Activated CD4-positive, CD25-positive, alpha-beta regulatory T cell treated with anti-CD3 and anti-CD28 coated beads, Interleukin-2, amount 50 U/mL, for 24 hours (primary cell): ENCODE measurements around the gene TSHZ2.
"Not testable (repeated sequence)": the region's sequence is repeated elsewhere in the genome, so short reads cannot be mapped to it uniquely, and the experiment has no call there.

Experiments used
- ATAC-seq, 2 donors: fragments of 150-1000 bp; cut with Tn5 transposase; one replicate each; pipeline ENCODE4 v1.10.0; 2021; ENCODE audit warnings: mild to moderate bottlenecking in 1 of 2, moderate library complexity in 1 of 2

TSHZ2 gene

GRCh38 chr20:53524589-53525312 lies 552.6 kb downstream of the TSHZ2 start:
- ATAC-seq = no peak

GRCh38 chr20:53527196-53527595 lies 555.0 kb downstream of the TSHZ2 start:
- ATAC-seq = no peak

GRCh38 chr20:53529658-53530057 lies 557.5 kb downstream of the TSHZ2 start:
- ATAC-seq = no peak

GRCh38 chr20:53530440-53530839 lies 558.3 kb downstream of the TSHZ2 start:
- ATAC-seq = no peak

GRCh38 chr20:53532654-53533312 lies 560.6 kb downstream of the TSHZ2 start:
- not testable (repeated sequence) for ATAC-seq

- ATAC-seq = no peak
Observed at GRCh38 chr20:53533500-53533899, 561.3 kb downstream of the TSHZ2 start.

GRCh38 chr20:53534037-53534436 lies 561.9 kb downstream of the TSHZ2 start:
- no peak for ATAC-seq

- no peak for ATAC-seq
Observed at GRCh38 chr20:53535878-53536277, 563.7 kb downstream of the TSHZ2 start.

GRCh38 chr20:53536382-53536781 lies 564.2 kb downstream of the TSHZ2 start:
- ATAC-seq = not testable (repeated sequence)

- ATAC-seq = no peak
Observed at GRCh38 chr20:53539516-53539915, 567.4 kb downstream of the TSHZ2 start.
